Suprapubic skin (tissue), 3 donors: ENCODE measurements around the gene ZFAND3.

Experiments
- CTCF ChIP-seq, 2 donors: fragments of 200-600 bp in 1 of 2; fragments of 450-650 bp in 1 of 2; sonication (generic) in 1 of 2; IDR thresholded peaks; one replicate each; pipeline ENCODE4 v1.5.1; 2016 to 2019; ENCODE audit warnings: antibody characterized with exemption in 2 of 2, mild to moderate bottlenecking in 1 of 2, moderate library complexity in 1 of 2
- POLR2A ChIP-seq, 2 donors: fragments of 450-650 bp; IDR thresholded peaks; one replicate each; pipeline ENCODE4 v1.6.1; 2017; ENCODE audit warnings: antibody characterized with exemption in 2 of 2, mild to moderate bottlenecking in 2 of 2, moderate library complexity in 2 of 2

- TF ChIP-seq CTCF (IDR thresholded peaks at IDR 0.05) (peak in 1 of 2 donors; percentile 32), POLR2A (IDR thresholded peaks at IDR 0.05) (no peak)
These were observed 11.9 kb upstream of the ZFAND3 start for GRCh38 chr6:37807656-37808055.
